NT2/D1 (cell line): ENCODE results near the gene GEMIN5.

Experiments used
- YY1 ChIP-seq: IDR thresholded peaks from 2 replicates; pipeline ENCODE4 v1.6.1; 2011; ENCODE audit not compliant: insufficient read length, insufficient read depth
- ZNF274 ChIP-seq: IDR thresholded peaks from 2 replicates; pipeline ENCODE4 v1.6.1; 2011; ENCODE audit warnings: mild to moderate bottlenecking, low read depth, low read length

DNA sequence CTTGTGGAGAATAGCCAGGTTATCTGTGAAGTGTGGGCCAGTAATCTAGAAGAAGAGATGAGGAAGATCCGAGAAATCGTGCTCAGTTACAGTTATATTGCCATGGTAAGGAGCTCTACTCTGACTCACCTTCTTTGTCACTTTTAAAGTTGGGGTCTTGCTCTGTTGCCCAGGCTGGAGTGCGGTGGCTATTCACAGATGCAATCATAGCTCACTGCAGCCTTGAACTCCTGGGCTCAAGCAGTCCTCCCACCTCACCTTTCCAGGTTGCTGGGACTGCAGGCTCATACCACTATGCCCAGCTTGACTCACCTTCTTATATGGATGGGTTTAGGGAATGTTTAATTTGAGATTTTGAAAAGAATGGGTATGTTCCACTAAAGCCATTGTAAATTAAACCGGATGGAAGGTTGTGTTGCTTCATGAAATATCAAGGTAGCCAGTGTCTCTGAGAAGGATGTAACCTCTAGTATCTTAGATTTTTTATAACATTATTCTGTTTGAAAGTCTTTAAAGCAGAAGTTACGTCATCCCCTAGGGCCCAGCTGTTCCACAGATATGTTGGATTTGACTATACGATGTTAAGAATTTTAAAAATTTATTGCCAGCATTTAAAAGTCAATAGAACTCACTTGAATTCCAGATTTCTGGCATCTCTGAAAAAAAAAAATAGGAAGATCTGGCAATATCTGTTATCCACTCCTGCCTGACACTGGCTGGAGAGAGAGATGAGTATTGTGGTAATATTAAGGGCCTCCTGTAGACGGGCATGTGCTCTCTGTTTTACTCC is 74.5 kb downstream of the GEMIN5 start:
- TF ChIP-seq YY1 (no peak), ZNF274 (no peak)
